ENCODE results near the gene BIVM.
"Not testable (repeated sequence)": the region's sequence is repeated elsewhere in the genome, so short reads cannot be mapped to it uniquely, and the experiment has no call there.

Gene BIVM

GRCh38 chr13:102798581-102799425 is at the start of gene BIVM, which contains the start of gene POGLUT2:
TSS of gene BIVM (plus strand) at chr13:102799119. CDS start at chr13:102807268, 8,149 bp downstream.
TSS of gene POGLUT2 (minus strand) at chr13:102798976. CDS start at chr13:102798670, 306 bp downstream.
- peak; percentile 63 for DNase-seq

GRCh38 chr13:102751886-102752285 is 47.0 kb upstream of the BIVM start:
- DNase-seq = no peak

- DNase-seq = no peak
Observed at GRCh38 chr13:102757006-102757405, 41.9 kb upstream of the BIVM start.

- no peak for DNase-seq
Observed at GRCh38 chr13:102758842-102759241, 40.1 kb upstream of the BIVM start.

GRCh38 chr13:102761071-102761470 is 37.8 kb upstream of the BIVM start:
- DNase-seq = no peak

GRCh38 chr13:102763741-102764140 is 35.2 kb upstream of the BIVM start:
- no peak for DNase-seq

GRCh38 chr13:102768909-102769308 is 30.0 kb upstream of the BIVM start:
- DNase-seq = no peak

GRCh38 chr13:102769679-102770078 is 29.2 kb upstream of the BIVM start:
- no peak for DNase-seq

GRCh38 chr13:102770435-102770834 is 28.5 kb upstream of the BIVM start:
- no peak for DNase-seq

GRCh38 chr13:102771298-102772041 is 27.4 kb upstream of the BIVM start:
- DNase-seq = no peak

GRCh38 chr13:102772042-102772425 is 26.9 kb upstream of the BIVM start:
- DNase-seq = no peak

GRCh38 chr13:102773441-102774213 is 25.3 kb upstream of the BIVM start, which contains the start of gene TEX30:
TSS of gene TEX30 (minus strand) at chr13:102773786. CDS start at chr13:102770026, 3,760 bp downstream.
- peak; percentile 92 for DNase-seq

GRCh38 chr13:102774214-102774568 is 24.7 kb upstream of the BIVM start:
- no peak for DNase-seq

GRCh38 chr13:102774591-102775520 is 24.1 kb upstream of the BIVM start:
- no peak for DNase-seq

GRCh38 chr13:102776271-102776670 is 22.6 kb upstream of the BIVM start:
- no peak for DNase-seq

- no peak for DNase-seq
Observed at GRCh38 chr13:102777736-102778135, 21.2 kb upstream of the BIVM start.

GRCh38 chr13:102779436-102780159 is 19.3 kb upstream of the BIVM start:
- DNase-seq = peak; percentile 7

GRCh38 chr13:102780656-102781055 is 18.3 kb upstream of the BIVM start:
- not testable (repeated sequence) for DNase-seq

- no peak for DNase-seq
Observed at GRCh38 chr13:102781591-102781990, 17.3 kb upstream of the BIVM start.

GRCh38 chr13:102784483-102784882 is 14.4 kb upstream of the BIVM start:
- DNase-seq = no peak

- no peak for DNase-seq
Observed at GRCh38 chr13:102788683-102789082, 10.2 kb upstream of the BIVM start.
